ENCODE measurements around the gene RELCH.

The RELCH gene

DNA sequence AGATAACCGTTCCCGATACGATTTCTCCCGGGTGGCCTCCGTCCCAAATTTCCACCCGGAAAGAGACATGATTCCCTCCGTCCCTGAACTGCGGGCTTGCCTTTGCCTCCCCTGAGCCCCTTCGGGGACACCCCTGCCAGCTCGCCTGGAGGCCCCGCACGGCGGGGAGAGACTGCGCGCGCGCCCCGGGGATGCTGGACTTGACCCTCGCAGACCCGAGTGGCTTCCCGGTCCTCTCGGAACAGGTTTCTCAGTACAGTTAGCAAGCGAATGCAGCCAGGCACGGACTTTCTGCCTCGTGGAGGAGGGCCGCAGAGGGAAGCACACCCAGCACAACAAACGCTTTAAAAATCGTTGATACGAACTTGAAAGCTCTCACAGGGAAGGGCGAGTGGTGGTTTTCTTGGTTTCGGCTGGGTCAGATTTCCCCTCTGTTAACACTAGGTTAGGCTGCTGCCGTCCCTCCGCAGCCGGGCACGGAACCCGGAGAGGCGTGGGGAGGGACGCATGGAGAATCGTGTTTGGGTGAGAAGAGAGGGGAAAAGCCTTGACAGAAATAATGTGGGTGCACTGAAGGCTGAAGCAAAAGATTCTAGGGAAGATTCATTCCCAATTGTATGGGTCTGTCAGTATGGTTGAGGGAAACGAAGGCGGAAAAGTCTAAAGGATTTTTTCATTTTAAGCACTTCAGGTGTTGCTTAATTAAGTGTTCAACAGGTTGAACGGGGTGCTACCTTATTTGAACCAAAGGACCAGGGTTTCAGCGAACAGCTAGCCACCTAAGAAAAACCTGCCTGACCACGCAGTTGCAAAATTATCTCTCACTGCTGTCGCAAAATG is 139.0 kb downstream of the RELCH start:
- peak; percentile 12 for DNase-seq

GRCh38 chr18:62326646-62327348 is 139.7 kb downstream of the RELCH start:
- no peak for DNase-seq

GRCh38 chr18:62327977-62328376 is 140.9 kb downstream of the RELCH start:
- no peak for DNase-seq

- no peak for DNase-seq
Observed at GRCh38 chr18:62328586-62329525, 141.8 kb downstream of the RELCH start.

DNA sequence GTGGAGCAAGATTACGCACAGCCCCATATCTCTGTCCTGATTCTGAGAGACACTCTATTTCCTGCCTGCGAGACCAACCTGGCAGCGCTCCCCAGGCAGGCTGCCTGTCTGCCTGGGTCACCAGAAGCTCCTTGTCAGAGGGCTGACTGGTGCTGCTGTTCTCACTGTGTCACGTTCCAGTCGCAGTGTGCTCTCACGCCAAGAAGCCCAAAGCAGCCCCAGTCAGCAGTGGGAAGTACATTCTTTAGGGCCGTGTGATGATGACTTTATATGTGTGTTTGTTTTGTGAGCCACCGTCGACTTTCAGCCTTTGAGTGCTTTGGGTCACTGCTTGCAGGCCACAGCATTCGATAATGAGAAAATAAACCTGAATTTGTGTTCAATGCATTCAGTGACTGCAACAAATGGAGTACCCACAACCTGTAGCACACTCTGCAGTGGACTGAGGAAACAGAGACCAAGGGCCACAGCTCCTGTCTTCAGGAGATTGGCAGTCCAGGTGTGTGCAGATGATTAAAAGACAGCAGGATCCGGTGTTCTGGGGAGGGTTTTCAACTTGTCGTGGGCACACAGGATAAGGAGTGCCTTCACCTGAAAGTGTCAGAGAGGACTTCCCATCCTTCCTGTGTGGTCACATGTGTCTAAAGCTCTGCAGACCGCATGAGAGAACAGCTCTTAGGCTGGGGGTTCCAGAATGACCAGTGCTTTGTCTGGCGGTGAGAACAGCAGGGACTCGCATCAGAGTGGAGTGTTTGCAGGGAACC is 142.8 kb downstream of the RELCH start:
- DNase-seq: peak; percentile 12

- no peak for DNase-seq
Observed at GRCh38 chr18:62330650-62331049, 143.6 kb downstream of the RELCH start.

- DNase-seq: no peak
Observed at GRCh38 chr18:62331581-62332356, 144.7 kb downstream of the RELCH start.

DNA sequence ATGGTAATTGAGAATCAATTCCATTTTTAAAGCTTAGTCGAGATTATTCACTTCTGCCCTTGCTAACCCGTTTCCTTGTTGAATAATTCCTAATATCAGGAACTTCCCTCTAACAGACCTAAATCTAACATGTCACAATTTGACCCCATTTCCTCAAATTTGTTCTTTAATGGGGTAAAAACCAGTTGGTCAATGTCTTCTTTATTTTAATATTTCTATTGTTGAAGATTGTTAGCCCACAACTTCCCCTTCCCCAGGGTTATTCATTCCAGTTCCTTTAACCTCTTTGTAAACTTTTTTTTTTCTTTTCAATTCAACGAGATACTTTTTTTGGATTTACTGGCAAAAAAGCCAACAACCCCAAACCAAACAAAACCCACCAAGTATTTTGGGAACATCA is 145.4 kb downstream of the RELCH start:
- DNase-seq: no peak

DNA sequence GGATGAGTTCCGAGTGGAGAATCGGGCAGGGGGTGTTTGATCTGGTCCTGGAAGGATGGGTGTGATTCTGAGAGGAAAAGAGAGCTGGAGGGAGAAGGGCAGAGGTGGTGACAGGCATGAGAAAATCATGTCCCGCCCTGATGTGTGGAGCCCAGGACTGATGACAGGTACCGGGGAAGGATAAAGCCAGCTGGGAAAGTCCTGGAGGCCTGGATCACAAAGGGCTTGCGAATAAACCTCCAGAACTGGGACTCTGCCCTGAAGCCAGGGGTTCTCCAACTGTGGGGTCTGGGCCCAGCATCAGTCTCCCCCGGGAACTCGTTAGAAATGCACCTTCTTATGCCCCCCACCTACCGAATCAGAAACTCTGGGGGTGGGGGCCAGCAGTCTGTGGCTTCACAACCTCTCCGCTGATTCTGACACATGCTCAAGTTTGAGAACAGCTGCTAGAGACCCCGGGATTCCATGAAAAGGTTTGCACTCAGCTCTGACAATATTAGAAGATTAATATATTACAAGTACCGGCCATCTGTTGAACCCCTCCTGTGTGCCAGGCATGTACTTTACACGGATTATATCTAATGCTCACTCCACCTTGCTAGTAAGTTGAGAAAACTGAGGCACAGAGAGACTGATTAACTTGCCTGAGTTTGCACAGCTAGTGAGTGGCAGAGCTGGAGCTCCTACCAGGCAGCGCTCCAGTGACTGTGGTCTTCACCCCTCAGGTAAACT is 146.1 kb downstream of the RELCH start:
- DNase-seq: no peak

DNA sequence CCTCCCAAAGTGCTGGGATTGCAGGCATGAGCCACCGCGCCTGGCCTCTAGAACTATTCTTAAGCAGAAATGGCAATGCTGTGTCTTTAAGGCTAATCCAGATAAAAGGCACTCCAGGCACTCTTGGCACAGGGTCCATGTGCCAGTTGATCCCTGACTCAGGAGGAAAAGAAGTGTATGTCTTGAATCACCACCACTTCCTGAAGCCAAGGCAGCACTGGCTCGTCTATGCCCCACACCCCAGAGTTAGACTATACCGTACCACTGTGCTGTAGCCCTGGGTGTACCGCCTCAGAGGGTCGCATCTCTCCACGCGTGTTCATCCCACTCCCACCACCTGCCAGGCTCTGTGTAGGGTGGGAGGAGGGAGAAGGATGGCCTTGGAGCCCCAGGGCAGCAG is 147.1 kb downstream of the RELCH start:
- DNase-seq: no peak

DNA sequence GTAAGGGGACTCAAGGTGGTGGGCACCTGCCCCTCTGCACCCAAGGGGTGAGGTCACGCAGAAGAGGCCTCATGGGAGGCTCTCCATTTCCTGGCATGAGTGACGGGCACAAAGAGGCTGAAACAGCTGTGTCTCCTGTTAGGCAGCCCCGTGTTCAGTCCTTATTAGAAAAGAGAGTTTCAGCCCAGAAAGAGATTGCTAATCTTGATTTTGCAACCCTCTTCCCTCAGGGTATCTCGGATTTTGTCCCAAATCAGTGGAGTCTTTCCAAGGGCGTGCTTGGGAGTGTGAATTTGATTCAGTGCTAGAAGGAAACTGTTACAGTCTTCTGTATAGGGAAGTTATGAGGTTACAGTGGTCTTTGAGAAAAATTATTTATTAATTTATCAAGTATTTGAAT is 148.4 kb downstream of the RELCH start:
- DNase-seq: no peak

GRCh38 chr18:62336618-62337017 is 149.6 kb downstream of the RELCH start:
- no peak for DNase-seq

DNA sequence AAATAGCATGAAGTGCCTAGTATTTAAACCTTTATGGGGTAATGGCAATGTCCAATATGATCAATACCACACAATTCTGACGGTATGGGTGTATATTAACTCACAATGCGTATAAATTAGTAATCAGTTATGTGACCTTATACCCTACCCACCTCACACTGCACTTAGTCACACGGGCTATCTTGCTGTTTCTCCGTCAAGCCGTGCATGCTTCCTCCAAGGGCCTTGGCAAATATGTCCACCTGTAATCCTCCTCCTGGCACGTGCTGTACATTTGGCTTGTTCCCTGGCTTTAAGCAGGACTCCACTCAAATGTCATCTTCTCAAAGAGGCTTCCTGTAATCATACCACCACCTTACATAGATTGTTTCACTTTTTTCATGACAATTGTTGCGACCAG is 150.3 kb downstream of the RELCH start:
- no peak for DNase-seq

- DNase-seq: no peak
Observed at GRCh38 chr18:62338446-62339105, 151.5 kb downstream of the RELCH start.

GRCh38 chr18:62339106-62339988 is 152.3 kb downstream of the RELCH start:
- DNase-seq: no peak

DNA sequence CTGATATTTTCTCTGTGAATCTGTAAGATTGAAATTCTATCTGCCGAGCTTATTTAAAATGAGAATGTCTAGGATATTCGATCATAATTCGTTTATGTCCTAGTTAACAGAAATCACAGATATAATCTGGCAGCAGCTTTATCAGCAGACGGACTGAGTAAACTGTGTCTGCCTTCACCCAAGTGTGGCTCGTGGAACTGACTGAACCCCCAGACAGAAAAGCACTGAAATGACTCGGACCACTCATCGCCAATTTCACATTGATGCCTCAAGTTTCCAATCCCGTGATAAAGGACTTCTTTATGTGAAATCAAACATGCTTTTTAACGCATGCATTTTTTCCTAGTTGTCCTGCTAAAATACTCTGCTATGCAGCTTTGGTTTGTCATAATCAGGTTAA is 153.9 kb downstream of the RELCH start:
- no peak for DNase-seq

- no peak for DNase-seq
Observed at GRCh38 chr18:62341473-62341872, 154.4 kb downstream of the RELCH start.

DNA sequence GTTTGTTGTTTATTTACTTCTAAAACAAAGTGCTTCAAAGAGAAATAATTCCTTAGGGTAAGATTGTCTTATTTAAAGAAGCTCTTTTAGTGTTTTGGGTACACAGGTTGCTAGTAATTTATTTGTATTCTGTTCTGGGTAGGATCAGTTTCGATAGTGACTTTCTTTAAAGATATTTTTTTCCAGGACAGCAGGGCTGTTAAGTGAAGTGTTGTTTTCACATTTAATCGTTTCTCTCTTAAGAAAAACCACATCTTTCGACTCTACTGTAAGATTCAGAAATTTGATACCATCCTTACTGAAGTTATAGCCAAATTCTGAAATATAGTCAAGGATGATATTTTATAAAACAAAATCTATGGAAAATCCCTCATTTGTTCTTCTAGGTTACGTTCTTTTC is 155.8 kb downstream of the RELCH start:
- no peak for DNase-seq

GRCh38 chr18:62343316-62343715 is 156.3 kb downstream of the RELCH start:
- DNase-seq: no peak
